Measurements from ENCODE around the gene KLF13.

Gene KLF13

GRCh38 chr15:31367021-31367729 is 40.5 kb downstream of the KLF13 start:
- DNase-seq (ENCODE audit: low spot score) = no peak
- TF ChIP-seq CTCF (IDR thresholded peaks at IDR 0.05; ENCODE audit: extremely low read depth, insufficient read depth, missing control alignments) = no peak
- in situ Hi-C loops (cut with MboI; ENCODE audit: low pct_unique_long_range_greater_than_20kb, low sequenced_read_pairs, unreplicated experiment) = no loop called here

DNA sequence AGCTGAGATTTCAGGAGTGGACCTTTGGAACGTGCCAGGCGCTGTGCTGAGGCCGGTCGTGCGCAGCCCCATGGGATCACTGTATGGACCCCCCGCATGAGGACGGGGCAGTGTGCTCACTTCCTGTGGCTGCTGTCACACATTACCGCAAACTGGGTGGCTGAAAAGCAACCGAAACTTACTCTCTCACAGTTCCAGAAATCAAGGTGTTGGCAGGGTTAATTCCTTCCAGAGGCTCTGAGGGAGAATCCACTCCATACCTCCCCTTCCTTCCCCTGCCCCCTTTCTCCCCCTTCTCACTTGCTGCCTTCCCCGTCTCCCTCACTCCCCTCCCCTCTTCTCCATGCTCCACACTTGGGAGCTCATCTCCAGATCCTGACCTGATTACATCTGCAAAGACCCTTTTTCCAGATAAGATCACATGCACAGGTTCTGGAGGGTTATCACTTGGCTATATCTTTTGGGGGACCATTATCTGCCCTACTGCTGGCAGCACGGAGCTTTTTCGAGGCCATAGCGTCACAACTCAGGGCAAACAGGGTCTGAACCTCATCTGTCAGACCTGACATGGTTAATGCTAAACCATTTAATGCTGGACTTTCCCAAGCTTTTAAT is 41.2 kb downstream of the KLF13 start:
- in situ Hi-C loops (cut with MboI; ENCODE audit: low pct_unique_long_range_greater_than_20kb, low sequenced_read_pairs, unreplicated experiment) = no loop called here
- no peak for TF ChIP-seq CTCF (IDR thresholded peaks at IDR 0.05; ENCODE audit: extremely low read depth, insufficient read depth, missing control alignments)
- no peak for DNase-seq (ENCODE audit: low spot score)

DNA sequence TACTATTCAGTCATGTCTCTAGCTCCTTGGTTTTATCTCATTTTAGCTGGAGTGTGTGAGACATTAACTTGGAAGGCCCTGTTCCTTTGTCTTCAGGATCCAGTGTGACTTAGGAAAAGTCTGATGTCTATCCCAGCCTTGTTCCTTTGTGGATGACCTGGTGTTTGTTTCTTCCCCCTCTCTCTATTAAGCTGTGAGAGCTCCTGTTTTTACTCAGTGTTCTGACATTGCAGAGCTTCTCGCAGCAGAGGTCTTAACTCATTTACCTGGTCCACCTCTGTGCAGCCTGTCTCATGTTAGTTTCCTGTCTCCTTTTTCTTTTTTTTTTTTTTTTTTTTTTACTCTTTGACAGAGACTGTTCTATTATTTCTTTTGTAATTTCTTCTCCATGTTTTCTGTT is 43.1 kb downstream of the KLF13 start:
- DNase-seq (ENCODE audit: low spot score) = no peak
- in situ Hi-C loops (cut with MboI; ENCODE audit: low pct_unique_long_range_greater_than_20kb, low sequenced_read_pairs, unreplicated experiment) = no loop called here
- TF ChIP-seq CTCF (IDR thresholded peaks at IDR 0.05; ENCODE audit: extremely low read depth, insufficient read depth, missing control alignments) = no peak

DNA sequence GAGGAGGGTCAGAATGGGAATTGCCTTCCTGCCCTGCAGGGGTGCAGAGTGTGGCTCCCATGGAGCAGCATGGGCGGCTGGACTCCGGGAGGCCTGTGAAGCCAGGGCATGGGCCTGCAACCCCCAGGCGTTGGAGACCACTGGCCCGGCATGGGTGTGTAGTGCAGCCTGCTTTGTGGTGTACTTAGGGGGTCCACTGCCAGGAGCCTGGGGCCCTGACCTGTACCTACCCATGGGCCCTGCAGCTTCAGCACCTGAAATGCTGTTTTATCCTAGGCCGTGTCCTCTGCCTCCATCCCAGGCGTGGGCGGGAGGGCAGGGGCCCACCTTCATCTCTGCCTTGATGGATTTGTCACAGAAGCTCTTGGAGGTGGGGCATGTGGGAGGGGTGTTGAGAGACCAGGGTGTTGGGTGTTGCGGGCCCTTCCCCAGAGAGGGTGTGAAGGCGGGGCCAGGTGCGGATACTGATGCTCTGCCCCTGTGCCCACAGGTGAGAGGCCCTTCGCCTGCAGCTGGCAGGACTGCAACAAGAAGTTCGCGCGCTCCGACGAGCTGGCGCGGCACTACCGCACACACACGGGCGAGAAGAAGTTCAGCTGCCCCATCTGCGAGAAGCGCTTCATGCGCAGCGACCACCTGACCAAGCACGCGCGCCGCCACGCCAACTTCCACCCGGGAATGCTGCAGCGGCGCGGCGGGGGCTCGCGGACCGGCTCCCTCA is 45.0 kb downstream of the KLF13 start:
- in situ Hi-C loops (cut with MboI; ENCODE audit: low pct_unique_long_range_greater_than_20kb, low sequenced_read_pairs, unreplicated experiment) = no loop called here
- TF ChIP-seq CTCF (IDR thresholded peaks at IDR 0.05; ENCODE audit: extremely low read depth, insufficient read depth, missing control alignments) = no peak
- DNase-seq (ENCODE audit: low spot score) = no peak

DNA sequence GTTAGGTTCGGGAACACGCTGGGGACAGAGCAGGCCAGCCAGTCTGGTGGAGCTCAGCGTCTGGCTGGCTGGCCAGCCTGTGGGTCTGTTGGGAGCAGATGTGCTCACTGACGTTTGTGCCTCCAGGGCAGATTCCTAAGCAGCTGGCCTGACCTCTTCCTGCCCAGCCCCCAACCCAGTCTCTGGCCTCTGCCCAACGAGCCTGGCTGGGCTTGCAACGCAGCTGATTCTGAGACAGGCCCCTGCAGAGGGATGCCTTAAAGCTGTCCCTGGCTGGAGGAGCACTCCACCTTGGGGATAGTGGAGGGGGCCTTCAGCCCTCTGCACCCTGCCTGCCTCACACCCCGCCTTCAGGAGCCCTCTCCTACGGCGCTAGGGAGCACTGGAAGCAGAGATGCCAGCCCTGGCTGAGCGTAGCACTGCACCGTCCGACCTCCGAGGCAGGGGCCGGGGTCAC is 46.0 kb downstream of the KLF13 start:
- in situ Hi-C loops (cut with MboI; ENCODE audit: low pct_unique_long_range_greater_than_20kb, low sequenced_read_pairs, unreplicated experiment) = no loop called here
- no peak for DNase-seq (ENCODE audit: low spot score)
- no peak for TF ChIP-seq CTCF (IDR thresholded peaks at IDR 0.05; ENCODE audit: extremely low read depth, insufficient read depth, missing control alignments)

GRCh38 chr15:31373096-31373865 is 46.6 kb downstream of the KLF13 start:
- no peak for TF ChIP-seq CTCF (IDR thresholded peaks at IDR 0.05; ENCODE audit: extremely low read depth, insufficient read depth, missing control alignments)
- no peak for DNase-seq (ENCODE audit: low spot score)
- in situ Hi-C loops (cut with MboI; ENCODE audit: low pct_unique_long_range_greater_than_20kb, low sequenced_read_pairs, unreplicated experiment) = no loop called here

Measured in GM13977 (cell line).